Thyroid gland (tissue), 4 donors: ENCODE data around the gene MYH4. TPM values are rescaled to one million over a fixed set of nuclear protein-coding genes. Genes with fewer than 3 reads are reported as not detected.

Experiments
- DNase-seq, 2 donors: peaks; one replicate each; pipeline ENCODE4 v3.0.0-alpha.2; 2019
- H3K27ac ChIP-seq, 3 donors: fragments of 200-600 bp; sonication (generic); 1 replicate in 2 of 3; 2 replicates in 1 of 3; pipeline ENCODE4 v1.5.1; 2016 to 2019; ENCODE audit warnings: mild to moderate bottlenecking in 1 of 3, moderate library complexity in 1 of 3
- H3K27me3 ChIP-seq: fragments of 200-600 bp; sonication (generic); one replicate; pipeline ENCODE4 v1.5.1; 2019
- H3K36me3 ChIP-seq, 2 donors: fragments of 200-600 bp; sonication (generic); one replicate each; pipeline ENCODE4 v1.5.1; 2016 to 2019
- H3K4me1 ChIP-seq, 2 donors: fragments of 200-600 bp; sonication (generic); one replicate each; pipeline ENCODE4 v1.5.1; 2017 to 2019
- H3K4me3 ChIP-seq, 3 donors: fragments of 200-600 bp; sonication (generic); replicated peaks in 1 of 3; 1 replicate in 2 of 3; 2 replicates in 1 of 3; pipeline ENCODE4 v1.5.1; 2016; ENCODE audit warnings: mild to moderate bottlenecking in 1 of 3
- H3K9me3 ChIP-seq: fragments of 200-600 bp; sonication (generic); one replicate; pipeline ENCODE4 v1.5.1; 2017
- POLR2A ChIP-seq, 2 donors: fragments of 450-650 bp; IDR thresholded peaks; one replicate each; pipeline ENCODE4 v1.6.1; 2017; ENCODE audit warnings: antibody characterized with exemption in 2 of 2, mild to moderate bottlenecking in 2 of 2, moderate library complexity in 1 of 2
- WGBS, 2 donors: methylation state at CpG; one replicate each; pipeline ENCODE4 v1.1.5; 2017; 5-methylcytosine and 5-hydroxymethylcytosine counted together
- intact Hi-C: fragments of 100-400 bp; cut with DNase I; formaldehyde crosslinking; loops from one replicate; pipeline ENCODE4 v1.15.1; 2023
- total RNA-seq, 4 donors: library from RNA; depleted of rRNA; stranded (reverse); fragments of >200 nt; gene quantifications; one replicate each; pipeline ENCODE4 v1.2.3, GENCODE V29; 2016
- TF ChIP-seq, protein P1 (sequence below), 6 experiments: fragments of 200-600 bp in 3 of 6; fragments of 450-650 bp in 3 of 6; sonication (generic) in 3 of 6; IDR thresholded peaks; one replicate each; pipeline ENCODE4 v1.5.1; 2016 to 2019; ENCODE audit warnings: antibody characterized with exemption in 6 of 6, mild to moderate bottlenecking in 2 of 6, inconsistent platforms in 1 of 6, moderate library complexity in 1 of 6

The MYH4 gene
- total RNA-seq, 4 donors from 2014 or later: not detected

DNA sequence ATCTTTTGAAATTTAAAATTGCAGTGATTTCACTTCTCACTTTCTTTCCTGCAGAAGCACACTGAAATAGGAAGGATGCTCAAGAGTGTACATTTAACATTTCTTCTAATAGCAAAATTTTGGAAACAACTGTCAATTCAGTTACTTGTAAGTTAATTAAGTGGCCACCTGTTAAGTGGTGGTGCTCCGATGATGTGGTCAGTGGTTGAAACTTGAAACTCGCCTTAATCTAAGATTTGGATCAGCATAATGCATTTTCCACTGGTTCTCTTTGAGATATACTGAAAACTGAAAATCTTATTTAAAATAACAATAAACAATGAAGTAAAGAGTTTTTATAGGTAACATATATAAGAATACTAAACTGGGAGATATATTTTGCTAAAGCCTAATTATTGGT, 40.6 kb downstream of the MYH4 start:
- Histone ChIP-seq H3K27ac (no peak overlapping the region), H3K9me3 (no peaks in the 10 kb centered on the region), H3K4me1 (no peaks in the 10 kb centered on the region), H3K27me3 (no peaks in the 10 kb centered on the region), H3K4me3 (no peak overlapping the region), H3K36me3 (no peaks in the 10 kb centered on the region)
- no peak for DNase-seq
- TF ChIP-seq, protein P1, sequence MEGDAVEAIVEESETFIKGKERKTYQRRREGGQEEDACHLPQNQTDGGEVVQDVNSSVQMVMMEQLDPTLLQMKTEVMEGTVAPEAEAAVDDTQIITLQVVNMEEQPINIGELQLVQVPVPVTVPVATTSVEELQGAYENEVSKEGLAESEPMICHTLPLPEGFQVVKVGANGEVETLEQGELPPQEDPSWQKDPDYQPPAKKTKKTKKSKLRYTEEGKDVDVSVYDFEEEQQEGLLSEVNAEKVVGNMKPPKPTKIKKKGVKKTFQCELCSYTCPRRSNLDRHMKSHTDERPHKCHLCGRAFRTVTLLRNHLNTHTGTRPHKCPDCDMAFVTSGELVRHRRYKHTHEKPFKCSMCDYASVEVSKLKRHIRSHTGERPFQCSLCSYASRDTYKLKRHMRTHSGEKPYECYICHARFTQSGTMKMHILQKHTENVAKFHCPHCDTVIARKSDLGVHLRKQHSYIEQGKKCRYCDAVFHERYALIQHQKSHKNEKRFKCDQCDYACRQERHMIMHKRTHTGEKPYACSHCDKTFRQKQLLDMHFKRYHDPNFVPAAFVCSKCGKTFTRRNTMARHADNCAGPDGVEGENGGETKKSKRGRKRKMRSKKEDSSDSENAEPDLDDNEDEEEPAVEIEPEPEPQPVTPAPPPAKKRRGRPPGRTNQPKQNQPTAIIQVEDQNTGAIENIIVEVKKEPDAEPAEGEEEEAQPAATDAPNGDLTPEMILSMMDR (IDR thresholded peaks at IDR 0.05): no peak
- no peak for TF ChIP-seq POLR2A (IDR thresholded peaks at IDR 0.05)
- intact Hi-C loops: no loop called here
- WGBS, 2 donors: 76 to 82% methylated on average over 2 of the region's 2 CpGs

DNA sequence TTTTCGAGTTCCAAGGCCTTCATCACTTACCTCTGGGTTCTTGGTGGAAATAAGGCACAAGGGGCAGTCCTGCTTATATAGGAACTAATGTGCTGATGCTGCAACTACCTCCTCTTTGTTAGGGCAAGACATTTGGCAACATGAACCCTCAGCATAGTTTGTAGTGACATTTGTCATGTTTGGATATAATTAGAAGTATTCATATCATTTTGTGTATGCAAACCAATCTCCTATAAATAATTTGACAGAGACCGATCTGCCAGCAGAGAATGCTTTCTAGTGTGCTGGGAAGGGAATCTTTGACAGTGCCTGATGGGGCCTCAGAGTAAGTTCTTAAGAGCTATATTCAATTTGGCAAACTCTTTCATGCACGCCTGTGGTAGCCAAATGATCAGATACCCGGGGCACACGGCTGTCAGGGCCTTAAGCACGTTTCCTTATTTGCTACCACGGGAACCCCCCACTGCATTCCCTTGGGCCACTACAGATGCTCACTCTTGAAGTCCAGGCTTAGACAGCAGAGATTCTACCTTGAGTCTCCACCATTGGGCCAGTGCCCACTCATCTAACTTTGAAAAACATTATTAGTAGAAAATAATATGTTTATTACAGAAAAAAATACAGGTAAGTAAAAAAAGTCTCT, 47.3 kb downstream of the MYH4 start, which contains the start of gene MYH8:
Gene MYH8 (minus strand): TSS at position 51 of the 643 bp plus-strand sequence. CDS start 1,723 bp downstream, outside the sequence.
- Histone ChIP-seq H3K36me3 (no peaks in the 10 kb centered on the region), H3K4me1 (no peaks in the 10 kb centered on the region), H3K27ac (no peak within 1 kb of the TSS), H3K4me3 (no peak within 1 kb of the TSS), H3K27me3 (no peaks in the 10 kb centered on the region), H3K9me3 (no peaks in the 10 kb centered on the region)
- intact Hi-C loops: no loop called here
- WGBS, 2 donors: 76 to 79% methylated on average over 7 of the region's 7 CpGs
- TF ChIP-seq, protein P1 (IDR thresholded peaks at IDR 0.05): no peak
- no peak for TF ChIP-seq POLR2A (IDR thresholded peaks at IDR 0.05)
- no peak for DNase-seq

DNA sequence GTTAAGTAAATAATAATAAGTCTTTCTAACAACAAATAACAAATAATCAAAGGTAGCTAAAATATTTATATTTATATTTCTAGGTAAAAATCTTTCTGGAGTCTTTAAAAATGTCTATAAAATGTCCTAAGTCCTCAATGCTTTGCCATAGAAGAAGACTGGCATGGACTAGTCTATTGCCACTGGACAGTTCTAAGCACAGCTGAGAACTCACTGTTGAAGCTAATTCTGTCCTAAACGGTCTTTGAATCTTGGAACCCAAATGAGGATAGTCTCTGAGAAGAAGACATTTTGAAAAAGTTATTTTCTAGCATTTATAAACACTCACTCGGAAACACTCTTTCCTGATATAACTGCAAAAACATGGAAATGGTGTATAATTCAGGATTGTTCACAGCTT, 48.1 kb downstream of the MYH4 start:
- Histone ChIP-seq H3K27me3 (no peaks in the 10 kb centered on the region), H3K27ac (no peak overlapping the region), H3K4me1 (no peaks in the 10 kb centered on the region), H3K36me3 (no peaks in the 10 kb centered on the region), H3K4me3 (no peak overlapping the region), H3K9me3 (no peaks in the 10 kb centered on the region)
- no peak for TF ChIP-seq POLR2A (IDR thresholded peaks at IDR 0.05)
- TF ChIP-seq, protein P1 (IDR thresholded peaks at IDR 0.05): no peak
- intact Hi-C loops: no loop called here
- 76 to 78% methylated on average over 2 of the region's 2 CpGs for WGBS, 2 donors
- no peak for DNase-seq

DNA sequence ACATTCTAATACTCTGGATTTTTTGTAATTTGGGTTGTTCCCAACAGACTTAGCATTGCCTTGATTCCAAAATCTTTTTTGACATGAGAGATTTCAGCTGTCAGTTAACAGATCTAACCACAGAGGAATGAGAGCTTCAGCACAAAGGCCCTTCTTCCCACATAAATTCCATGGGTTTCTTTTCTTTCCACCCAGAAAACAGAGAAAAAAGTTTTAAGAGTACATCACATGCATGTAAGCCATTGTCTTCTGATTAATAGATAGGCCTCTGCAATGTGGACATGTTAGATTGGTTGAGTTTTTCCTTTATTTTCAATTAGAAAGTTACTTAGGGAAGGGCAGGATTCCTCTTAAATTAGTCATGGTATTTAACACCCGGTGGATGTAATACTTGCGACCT, 48.5 kb downstream of the MYH4 start:
- no peak overlapping the region for H3K27ac ChIP-seq

DNA sequence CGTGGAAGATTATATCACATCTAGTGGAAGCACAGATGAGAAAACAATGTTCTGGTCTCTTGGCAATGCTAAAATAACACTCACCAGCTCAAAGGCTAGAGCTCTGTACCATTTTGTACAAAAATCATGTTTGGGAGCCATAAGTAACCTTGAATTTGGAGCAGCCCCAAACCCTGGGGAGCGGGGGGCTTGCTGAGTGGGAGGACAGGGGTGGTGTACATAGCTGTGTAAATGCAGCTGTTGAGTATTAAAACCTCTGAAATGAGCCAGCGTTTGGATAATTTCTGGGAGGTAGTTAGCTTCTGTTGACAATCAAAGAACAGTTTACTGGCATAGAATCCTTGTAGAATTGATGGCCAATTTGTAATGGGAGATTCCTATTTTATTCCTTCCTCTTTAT, 51.9 kb downstream of the MYH4 start:
- no peaks in the 10 kb centered on the region for H3K27me3 ChIP-seq
- no peak for DNase-seq
- no peaks in the 10 kb centered on the region for H3K9me3 ChIP-seq
- no peak overlapping the region for H3K4me3 ChIP-seq
- TF ChIP-seq, protein P1 (IDR thresholded peaks at IDR 0.05): no peak
- no peak for TF ChIP-seq POLR2A (IDR thresholded peaks at IDR 0.05)
- no peak overlapping the region for H3K27ac ChIP-seq
- 31 to 47% methylated on average over 3 of the region's 3 CpGs for WGBS, 2 donors
- intact Hi-C loops: no loop called here
- no peaks in the 10 kb centered on the region for H3K4me1 ChIP-seq
- no peaks in the 10 kb centered on the region for H3K36me3 ChIP-seq

More for the DNA sequence above, 48.5 kb downstream of the MYH4 start:
- H3K4me1 ChIP-seq: no peaks in the 10 kb centered on the region
- TF ChIP-seq, protein P1 (IDR thresholded peaks at IDR 0.05): no peak
- no peak for TF ChIP-seq POLR2A (IDR thresholded peaks at IDR 0.05)
- intact Hi-C loops: no loop called here
- DNase-seq: no peak
- no peaks in the 10 kb centered on the region for H3K27me3 ChIP-seq
- no peaks in the 10 kb centered on the region for H3K36me3 ChIP-seq
- no peak overlapping the region for H3K4me3 ChIP-seq
- no peaks in the 10 kb centered on the region for H3K9me3 ChIP-seq
- WGBS, 2 donors: 87 to 89% methylated on average over 2 of the region's 2 CpGs
